GM10266 (cell line): ENCODE data around the gene BHLHE40.

Experiments used
- DNase-seq: peaks from one replicate; pipeline ENCODE4 v3.0.0; 2012; ENCODE audit errors: extremely low spot score
- TF ChIP-seq, protein P1 (sequence below): IDR thresholded peaks from 2 replicates; pipeline ENCODE4 v1.5.1; 2012; ENCODE audit warnings: mild to moderate bottlenecking, low read depth; ENCODE audit not compliant: control insufficient read depth, insufficient read depth; ENCODE audit errors: missing control alignments

BHLHE40 gene

DNA sequence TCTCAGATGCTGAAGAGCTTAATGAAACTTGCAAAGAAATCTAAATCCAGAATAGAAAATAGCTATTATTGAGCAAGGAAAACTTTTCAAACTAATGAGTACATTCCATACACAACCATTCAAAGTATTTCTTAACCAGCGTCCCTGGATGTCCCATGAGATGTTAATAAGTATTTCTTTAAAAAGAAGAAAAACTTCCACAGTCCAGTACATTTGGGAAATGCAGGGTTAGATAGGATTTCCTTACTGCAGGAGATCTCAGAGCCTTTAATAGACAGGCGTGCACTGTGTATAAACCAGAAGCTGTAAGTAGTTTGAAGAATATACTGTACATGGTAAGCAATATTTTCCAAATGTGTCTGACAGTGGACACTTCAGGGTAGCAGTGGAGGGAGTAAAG is 29.6 kb upstream of the BHLHE40 start:
- TF ChIP-seq, protein P1, sequence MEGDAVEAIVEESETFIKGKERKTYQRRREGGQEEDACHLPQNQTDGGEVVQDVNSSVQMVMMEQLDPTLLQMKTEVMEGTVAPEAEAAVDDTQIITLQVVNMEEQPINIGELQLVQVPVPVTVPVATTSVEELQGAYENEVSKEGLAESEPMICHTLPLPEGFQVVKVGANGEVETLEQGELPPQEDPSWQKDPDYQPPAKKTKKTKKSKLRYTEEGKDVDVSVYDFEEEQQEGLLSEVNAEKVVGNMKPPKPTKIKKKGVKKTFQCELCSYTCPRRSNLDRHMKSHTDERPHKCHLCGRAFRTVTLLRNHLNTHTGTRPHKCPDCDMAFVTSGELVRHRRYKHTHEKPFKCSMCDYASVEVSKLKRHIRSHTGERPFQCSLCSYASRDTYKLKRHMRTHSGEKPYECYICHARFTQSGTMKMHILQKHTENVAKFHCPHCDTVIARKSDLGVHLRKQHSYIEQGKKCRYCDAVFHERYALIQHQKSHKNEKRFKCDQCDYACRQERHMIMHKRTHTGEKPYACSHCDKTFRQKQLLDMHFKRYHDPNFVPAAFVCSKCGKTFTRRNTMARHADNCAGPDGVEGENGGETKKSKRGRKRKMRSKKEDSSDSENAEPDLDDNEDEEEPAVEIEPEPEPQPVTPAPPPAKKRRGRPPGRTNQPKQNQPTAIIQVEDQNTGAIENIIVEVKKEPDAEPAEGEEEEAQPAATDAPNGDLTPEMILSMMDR = no peak
- DNase-seq = no peak

DNA sequence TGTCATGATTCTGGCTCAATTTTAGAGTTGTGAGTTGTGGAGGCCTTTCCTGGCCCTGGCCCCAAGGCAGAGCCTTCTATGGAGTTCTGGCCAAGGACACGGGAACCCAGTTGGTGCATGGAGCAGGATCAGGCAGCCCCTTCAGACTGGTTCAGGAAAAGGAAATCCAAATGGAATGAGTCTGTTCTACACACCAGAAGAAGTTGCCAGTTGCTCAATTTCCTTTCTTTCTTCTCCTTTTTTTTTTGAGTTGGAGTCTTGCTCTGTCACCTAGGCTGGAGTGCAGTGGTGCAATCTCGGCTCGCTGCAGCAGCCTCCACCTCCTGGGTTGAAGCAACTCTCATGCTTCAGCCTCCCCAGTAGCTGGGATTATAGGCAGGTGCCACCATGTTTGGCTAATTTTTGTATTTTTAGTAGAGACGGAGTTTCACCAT is 28.9 kb upstream of the BHLHE40 start:
- no peak for DNase-seq
- TF ChIP-seq, protein P1 = no peak

DNA sequence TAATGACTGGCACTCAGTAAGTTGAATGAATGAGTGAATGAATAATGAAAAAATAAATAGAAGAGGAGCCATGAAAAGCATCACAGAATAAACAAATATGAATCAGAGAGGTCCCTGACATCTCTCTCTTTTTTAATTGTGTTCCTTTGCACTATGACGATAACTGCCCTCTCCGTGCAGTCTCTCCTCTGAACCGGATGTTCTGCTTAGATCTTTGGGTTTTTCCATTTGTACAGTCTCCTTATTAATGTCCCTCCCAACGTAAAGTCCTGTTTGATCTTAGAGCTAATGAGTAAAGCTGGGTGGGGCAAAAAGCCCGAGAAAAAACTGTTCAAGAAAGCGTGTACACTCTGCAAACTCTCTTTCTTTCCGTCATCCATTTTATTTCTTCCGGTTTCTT is 28.3 kb upstream of the BHLHE40 start:
- TF ChIP-seq, protein P1 = no peak
- DNase-seq = no peak

DNA sequence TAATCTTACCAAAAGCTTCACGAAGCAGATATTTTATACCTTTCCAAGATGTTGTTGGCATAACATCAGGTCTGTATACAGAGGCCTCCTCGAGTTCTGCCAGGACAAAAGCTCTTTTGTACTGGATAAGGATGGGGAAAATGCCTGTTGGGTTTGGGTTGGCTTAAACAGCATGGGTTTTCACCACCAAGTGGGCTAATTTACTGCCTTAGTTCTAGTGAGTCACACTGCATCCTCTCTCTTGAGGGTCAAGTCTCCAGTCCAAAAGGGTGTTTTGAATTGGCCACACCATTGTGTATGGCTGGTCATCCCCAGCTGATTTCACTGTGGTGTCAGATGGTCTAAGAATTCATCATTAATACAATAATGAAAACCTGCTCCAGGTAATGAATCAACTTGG is 26.1 kb upstream of the BHLHE40 start:
- TF ChIP-seq, protein P1 = no peak
- no peak for DNase-seq

DNA sequence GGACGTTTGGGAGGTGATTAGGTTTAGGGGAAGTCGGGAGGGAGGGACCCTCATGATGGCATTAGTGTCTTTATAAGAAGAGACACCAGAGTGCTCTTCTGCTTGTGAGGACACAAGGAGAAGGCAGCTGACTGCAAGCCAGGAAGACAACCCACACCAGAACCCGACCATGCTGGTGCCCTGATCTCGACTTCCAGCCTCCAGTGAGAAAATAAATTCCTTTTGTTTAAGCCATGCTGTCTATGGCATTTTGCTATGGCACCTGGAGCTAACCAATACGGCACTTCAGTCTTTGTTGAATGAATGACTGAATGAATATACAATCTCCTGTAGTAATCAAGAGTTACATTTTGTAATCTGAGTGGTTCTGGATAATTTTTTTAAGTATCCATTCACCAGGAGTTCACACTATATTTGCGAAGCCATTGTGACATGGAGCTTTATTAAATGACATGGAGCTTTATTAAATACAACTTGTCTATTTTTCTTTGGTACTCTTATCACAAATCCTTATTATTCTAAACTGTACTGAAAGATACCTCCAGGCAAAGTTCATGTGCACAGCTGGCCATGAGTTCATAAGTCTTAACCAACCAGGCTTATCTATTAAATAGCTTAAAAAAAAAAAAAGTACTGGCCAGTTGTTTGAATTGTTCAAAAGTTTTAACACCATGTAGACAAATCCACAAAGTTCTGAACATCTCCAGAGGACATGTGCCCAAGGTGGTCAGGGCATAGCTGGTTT is 24.8 kb upstream of the BHLHE40 start:
- TF ChIP-seq, protein P1 = no peak
- DNase-seq = no peak

DNA sequence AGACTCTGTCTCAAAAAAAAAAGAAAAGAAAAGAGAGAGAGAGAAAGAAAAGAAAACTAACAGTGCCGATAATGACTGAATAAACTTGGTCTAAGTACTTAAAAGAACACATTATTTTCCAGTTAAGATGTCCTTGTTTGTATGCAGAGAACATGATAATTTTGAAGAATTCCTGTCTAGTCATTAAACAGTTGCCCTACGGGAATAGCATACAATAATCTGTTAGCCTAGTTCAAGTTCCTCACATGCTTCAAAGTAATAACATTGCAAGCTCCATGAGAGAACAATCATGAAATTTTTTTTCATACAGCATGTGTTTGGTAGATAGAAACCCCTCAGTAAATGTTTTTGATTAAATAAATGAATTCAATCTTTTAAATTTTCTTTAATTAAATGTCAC is 23.1 kb upstream of the BHLHE40 start:
- DNase-seq = no peak
- TF ChIP-seq, protein P1 = no peak

DNA sequence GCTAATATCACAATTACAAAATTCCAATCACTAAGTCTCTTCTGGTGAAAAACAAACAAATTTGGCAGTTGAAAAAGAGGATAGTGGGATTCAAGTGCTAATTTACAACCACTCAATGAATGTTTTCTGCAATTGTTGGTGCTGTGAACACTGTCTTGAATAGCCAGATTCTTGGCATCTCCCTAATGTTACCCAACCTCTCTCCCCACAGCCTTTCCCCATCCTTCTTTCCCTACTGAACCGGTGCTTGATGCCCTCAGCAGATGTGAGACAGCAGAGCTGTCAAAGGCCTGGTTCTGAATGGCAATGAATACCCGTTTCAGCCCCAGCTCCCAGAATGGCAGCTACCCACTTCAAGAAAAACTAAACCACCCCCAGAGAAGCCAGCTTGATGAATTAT is 22.5 kb upstream of the BHLHE40 start:
- no peak for DNase-seq
- TF ChIP-seq, protein P1 = no peak
